Coronary artery (tissue), 2 donors: ENCODE data around the gene LGALS7B.
"Not testable (repeated sequence)": the region's sequence is repeated elsewhere in the genome, so short reads cannot be mapped to it uniquely, and the experiment has no call there.

Experiments used
- DNase-seq: peaks from one replicate; pipeline ENCODE4 v3.0.0-alpha.2; 2017; ENCODE audit warnings: low spot score
- H3K27ac ChIP-seq, 2 donors: fragments of 200-600 bp; sonication (generic); one replicate each; pipeline ENCODE4 v1.5.1; 2016 to 2019
- H3K4me3 ChIP-seq: fragments of 200-600 bp; sonication (generic); 2 replicates; pipeline ENCODE4 v1.5.1; 2016; ENCODE audit warnings: mild to moderate bottlenecking, moderate library complexity
- CTCF ChIP-seq: fragments of 200-600 bp; sonication (generic); IDR thresholded peaks from one replicate; pipeline ENCODE4 v1.5.1; 2019; ENCODE audit warnings: antibody characterized with exemption

The LGALS7B gene

GRCh38 chr19:38806371-38806770 is 17.4 kb downstream of the LGALS7B start:
- TF ChIP-seq CTCF = no peak
- Histone ChIP-seq H3K4me3 (no peak overlapping the region), H3K27ac (no peak overlapping the region)
- DNase-seq = no peak

GRCh38 chr19:38807374-38808098 is 18.5 kb downstream of the LGALS7B start:
- H3K27ac ChIP-seq, H3K4me3 ChIP-seq, DNase-seq: not testable (repeated sequence)

GRCh38 chr19:38808741-38809140 is 19.7 kb downstream of the LGALS7B start:
- Histone ChIP-seq H3K27ac (no peak overlapping the region), H3K4me3 (no peak overlapping the region)
- DNase-seq = no peak
- no peak for TF ChIP-seq CTCF

GRCh38 chr19:38809592-38810252 is 20.7 kb downstream of the LGALS7B start:
- TF ChIP-seq CTCF = no peak
- no peak for DNase-seq
- Histone ChIP-seq H3K27ac (no peak overlapping the region), H3K4me3 (no peak overlapping the region)

GRCh38 chr19:38812009-38812840 is 23.2 kb downstream of the LGALS7B start:
- DNase-seq = no peak
- H3K27ac ChIP-seq = no peak overlapping the region
- H3K4me3 ChIP-seq = no peak overlapping the region
- no peak for TF ChIP-seq CTCF

GRCh38 chr19:38812841-38813320 is 23.9 kb downstream of the LGALS7B start, which contains the start of gene LGALS4:
Gene LGALS4, minus strand, starts transcription at chr19:38812945. Its CDS starts 59 bp downstream, at chr19:38812886.
- Histone ChIP-seq H3K4me3 (no peak within 1 kb of the TSS), H3K27ac (no peak within 1 kb of the TSS)
- no peak for DNase-seq
- no peak for TF ChIP-seq CTCF

GRCh38 chr19:38813323-38813722 is 24.3 kb downstream of the LGALS7B start:
- H3K27ac ChIP-seq = no peak overlapping the region
- no peak overlapping the region for H3K4me3 ChIP-seq
- no peak for TF ChIP-seq CTCF
- no peak for DNase-seq

GRCh38 chr19:38813932-38814331 is 24.9 kb downstream of the LGALS7B start:
- not testable (repeated sequence) for H3K27ac ChIP-seq, DNase-seq, H3K4me3 ChIP-seq
